Stimulated activated CD4-positive, alpha-beta T cell treated with anti-CD3 and anti-CD28 coated beads, Interleukin-1b, Interleukin-23, amount 100 ng/mL, for 48 hours (primary cell): ENCODE results near the gene MBNL2.

Experiments used
- DNase-seq: peaks from one replicate; pipeline ENCODE4 v3.0.0-alpha.2; 2020

The MBNL2 gene

GRCh38 chr13:97390941-97391600, 168.9 kb downstream of the MBNL2 start:
- DNase-seq, result no peak

- no peak for DNase-seq
Measured at GRCh38 chr13:97392020-97392419, 169.9 kb downstream of the MBNL2 start.

GRCh38 chr13:97394542-97394941, 172.4 kb downstream of the MBNL2 start:
- no peak for DNase-seq

- no peak for DNase-seq
Measured at GRCh38 chr13:97395447-97396136, 173.5 kb downstream of the MBNL2 start.

- no peak for DNase-seq
Measured at GRCh38 chr13:97397267-97397666, 175.1 kb downstream of the MBNL2 start.

- no peak for DNase-seq
Measured at GRCh38 chr13:97401421-97401820, 179.3 kb downstream of the MBNL2 start.

GRCh38 chr13:97403893-97404750, 182.0 kb downstream of the MBNL2 start:
- no peak for DNase-seq

- no peak for DNase-seq
Measured at GRCh38 chr13:97407540-97407939, 185.4 kb downstream of the MBNL2 start.

GRCh38 chr13:97408938-97409337, 186.8 kb downstream of the MBNL2 start:
- DNase-seq, result no peak

GRCh38 chr13:97411984-97412383, 189.9 kb downstream of the MBNL2 start:
- no peak for DNase-seq

GRCh38 chr13:97413694-97414093, 191.6 kb downstream of the MBNL2 start:
- no peak for DNase-seq

GRCh38 chr13:97414392-97414791, 192.3 kb downstream of the MBNL2 start:
- no peak for DNase-seq

GRCh38 chr13:97417698-97418097, 195.6 kb downstream of the MBNL2 start:
- no peak for DNase-seq

GRCh38 chr13:97422118-97423054, 200.3 kb downstream of the MBNL2 start:
- no peak for DNase-seq

GRCh38 chr13:97423300-97424045, 201.3 kb downstream of the MBNL2 start:
- no peak for DNase-seq

- DNase-seq, result no peak
Measured at GRCh38 chr13:97425590-97425989, 203.5 kb downstream of the MBNL2 start.

GRCh38 chr13:97426695-97427094, 204.6 kb downstream of the MBNL2 start:
- DNase-seq, result no peak

GRCh38 chr13:97429681-97430081, 207.5 kb downstream of the MBNL2 start:
- no peak for DNase-seq

GRCh38 chr13:97430296-97430695, 208.2 kb downstream of the MBNL2 start:
- DNase-seq, result no peak

- DNase-seq, result no peak
Measured at GRCh38 chr13:97431171-97431764, 209.1 kb downstream of the MBNL2 start.

GRCh38 chr13:97432232-97432916, 210.2 kb downstream of the MBNL2 start:
- no peak for DNase-seq
